PC-3 (cell line): Measurements from ENCODE around the gene TCFL5. TPM values are rescaled to one million over a fixed set of nuclear protein-coding genes. Genes with fewer than 3 reads are reported as not detected.

Experiments used
- ATAC-seq: fragments of 200-7000 bp; cut with Tn5 transposase; 2 replicates; pipeline ENCODE4 v1.9.1; 2020; ENCODE audit warnings: mild to moderate bottlenecking, moderate library complexity
- BruUV-seq: library from RNA; stranded (reverse); fragments of 400-500 nt; replicated peaks from 2 replicates; lab custom pipeline; 2021; lab: Mats Ljungman, UMichigan
- CTCF ChIA-PET: fragments of 300-600 bp; sonication (Branson Sonifier 250); formaldehyde crosslinking; loops from one replicate; lab custom pipeline; 2022; ENCODE audit warnings: antibody characterized with exemption; lab: Charles Lee
- POLR2A ChIA-PET: fragments of 300-600 bp; sonication (Branson Sonifier 250); formaldehyde crosslinking; loops from one replicate; lab custom pipeline; 2022; ENCODE audit warnings: antibody characterized with exemption; ENCODE audit not compliant: unreplicated experiment; lab: Charles Lee
- DNase-seq: peaks from one replicate; pipeline ENCODE4 v3.0.0-alpha.2; 2015
- H2AFZ ChIP-seq: fragments of 300-600 bp; sonication (generic); 2 replicates; pipeline ENCODE4 v1.6.0; 2016; ENCODE audit warnings: antibody characterized with exemption, low read length
- H3F3A ChIP-seq: fragments of 300-600 bp; sonication (generic); one replicate; pipeline ENCODE4 v1.6.0; 2017; ENCODE audit warnings: antibody characterized with exemption, low read length, control low read depth, mild to moderate bottlenecking; ENCODE audit not compliant: unreplicated experiment
- H3K27ac ChIP-seq: fragments of 300-600 bp; sonication (generic); 2 replicates; pipeline ENCODE4 v1.5.1; 2016; ENCODE audit warnings: mild to moderate bottlenecking, low read length
- H3K27me3 ChIP-seq: fragments of 300-600 bp; sonication (generic); 2 replicates; pipeline ENCODE4 v1.6.1; 2016; ENCODE audit warnings: low read length, mixed read lengths
- H3K36me3 ChIP-seq: fragments of 300-600 bp; sonication (generic); 2 replicates; pipeline ENCODE4 v1.6.1; 2016; ENCODE audit warnings: low read depth, mixed run types, low read length, mixed read lengths
- H3K4me1 ChIP-seq: fragments of 300-600 bp; sonication (generic); 2 replicates; pipeline ENCODE4 v1.5.1; 2016; ENCODE audit warnings: low read length; ENCODE audit not compliant: insufficient read depth
- H3K4me2 ChIP-seq: fragments of 300-600 bp; sonication (generic); 2 replicates; pipeline ENCODE4 v1.6.0; 2016; ENCODE audit warnings: low read length
- H3K4me3 ChIP-seq: fragments of 300-600 bp; sonication (generic); 2 replicates; pipeline ENCODE4 v1.5.1; 2016; ENCODE audit warnings: mild to moderate bottlenecking, low read length, mixed read lengths
- H3K79me2 ChIP-seq: fragments of 300-600 bp; sonication (generic); 2 replicates; pipeline ENCODE4 v1.6.1; 2017; ENCODE audit warnings: low read length, mixed read lengths
- H3K9ac ChIP-seq: fragments of 300-600 bp; sonication (generic); 2 replicates; pipeline ENCODE4 v1.6.0; 2016; ENCODE audit warnings: mild to moderate bottlenecking, low read length
- H3K9me2 ChIP-seq: fragments of 300-600 bp; sonication (generic); replicated peaks from 2 replicates; pipeline ENCODE4 v1.6.1; 2016; ENCODE audit warnings: mixed run types, low read length, mixed read lengths
- H3K9me3 ChIP-seq: fragments of 300-600 bp; sonication (generic); 2 replicates; pipeline ENCODE4 v1.6.1; 2016; ENCODE audit warnings: low read length, mixed read lengths
- H4K20me1 ChIP-seq: fragments of 300-600 bp; sonication (generic); 2 replicates; pipeline ENCODE4 v1.6.1; 2016; ENCODE audit warnings: low read length, mixed read lengths
- EZH2 ChIP-seq: fragments of 300-600 bp; sonication (generic); IDR thresholded peaks from one replicate; pipeline ENCODE4 v1.6.1; 2017; ENCODE audit warnings: antibody characterized with exemption, mild to moderate bottlenecking, low read length; ENCODE audit not compliant: unreplicated experiment
- EZH2phosphoT487 ChIP-seq: fragments of 300-600 bp; sonication (generic); IDR thresholded peaks from 2 replicates; pipeline ENCODE4 v1.6.1; 2018; ENCODE audit warnings: mild to moderate bottlenecking, antibody characterized with exemption, low read length, borderline replicate concordance
- intact Hi-C: fragments of 100-400 bp; cut with micrococcal nuclease; formaldehyde crosslinking; loops from 2 replicates; pipeline ENCODE4 v1.9.0; 2023
- total RNA-seq: library from RNA; depleted of rRNA; stranded (reverse); fragments of >200 nt; gene quantifications from 2 replicates; pipeline ENCODE4 v1.2.3, GENCODE V29; 2014
- TF ChIP-seq, protein P1 (sequence below): fragments of 300-600 bp; sonication (generic); conservative IDR thresholded peaks from 2 replicates; pipeline ENCODE4 v1.5.1; 2017; ENCODE audit warnings: antibody characterized with exemption, low read depth, mild to moderate bottlenecking, low read length

The TCFL5 gene
- total RNA-seq, 1 experiment from 2014 or later, result 15.8 TPM

DNA sequence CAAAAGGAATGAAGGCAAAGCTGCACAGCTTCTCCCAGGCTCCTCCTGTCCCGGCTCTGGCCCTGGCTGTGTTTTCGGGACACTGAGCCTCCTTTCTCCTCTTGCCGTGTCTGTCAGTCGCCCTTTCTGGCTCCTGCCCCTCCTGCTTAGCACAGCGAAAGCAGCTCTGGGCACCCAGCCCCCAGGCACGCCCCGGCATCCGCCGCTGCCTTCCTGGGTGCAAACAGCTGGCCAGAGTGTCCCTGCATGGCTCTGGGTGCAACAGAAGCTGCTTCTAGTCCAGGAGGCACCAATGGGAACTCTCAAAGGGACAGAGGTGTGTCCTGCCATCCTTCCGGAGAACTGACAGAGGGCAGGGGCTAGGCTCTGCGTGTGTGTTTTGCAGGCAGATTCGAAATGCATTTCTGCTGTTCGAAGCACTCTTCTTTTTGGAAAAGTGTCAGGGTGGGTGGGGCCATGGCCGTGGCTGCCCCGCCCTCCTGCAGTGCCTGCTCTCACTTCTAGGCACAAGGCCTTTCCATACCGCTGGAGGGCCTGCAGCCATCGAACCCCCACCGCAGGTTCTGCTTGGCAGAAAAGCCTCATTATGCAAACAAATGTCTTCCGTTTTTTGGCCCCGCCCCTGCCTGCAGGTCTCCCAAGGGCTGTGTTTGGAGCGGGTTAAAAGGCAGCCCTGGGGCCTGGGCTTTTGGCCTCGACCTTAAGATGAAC is 29.3 kb downstream of the TCFL5 start:
- Histone ChIP-seq H3K4me3 (peak overlapping the region; percentile 36), H3K4me2 (peak overlapping the region; percentile 72), H4K20me1 (no peaks in the 10 kb centered on the region), H3K27me3 (no peaks in the 10 kb centered on the region), H2AFZ (peak overlapping the region; percentile 65), H3K4me1 (peaks cover 27% of the 10 kb centered on the region), H3K9me3 (no peaks in the 10 kb centered on the region), H3K9me2 (no peaks in the 10 kb centered on the region), H3K27ac (no peak overlapping the region), H3K79me2 (no peaks in the 10 kb centered on the region), H3K9ac (no peak overlapping the region), H3F3A (no peaks in the 10 kb centered on the region), H3K36me3 (no peaks in the 10 kb centered on the region)
- ChIA-PET POLR2A (interaction anchor here (0.6 kb wide), 1 partner anchor 107 kb away, joined by 3 read pairs; no protein-coding TSS in a partner anchor), CTCF (interaction anchor here (1.8 kb wide), 1 partner anchor 10 kb away, joined by 8 read pairs; no protein-coding TSS in a partner anchor)
- no TSS peak for BruUV-seq
- peak; percentile 76 for DNase-seq
- TF ChIP-seq, protein P1, sequence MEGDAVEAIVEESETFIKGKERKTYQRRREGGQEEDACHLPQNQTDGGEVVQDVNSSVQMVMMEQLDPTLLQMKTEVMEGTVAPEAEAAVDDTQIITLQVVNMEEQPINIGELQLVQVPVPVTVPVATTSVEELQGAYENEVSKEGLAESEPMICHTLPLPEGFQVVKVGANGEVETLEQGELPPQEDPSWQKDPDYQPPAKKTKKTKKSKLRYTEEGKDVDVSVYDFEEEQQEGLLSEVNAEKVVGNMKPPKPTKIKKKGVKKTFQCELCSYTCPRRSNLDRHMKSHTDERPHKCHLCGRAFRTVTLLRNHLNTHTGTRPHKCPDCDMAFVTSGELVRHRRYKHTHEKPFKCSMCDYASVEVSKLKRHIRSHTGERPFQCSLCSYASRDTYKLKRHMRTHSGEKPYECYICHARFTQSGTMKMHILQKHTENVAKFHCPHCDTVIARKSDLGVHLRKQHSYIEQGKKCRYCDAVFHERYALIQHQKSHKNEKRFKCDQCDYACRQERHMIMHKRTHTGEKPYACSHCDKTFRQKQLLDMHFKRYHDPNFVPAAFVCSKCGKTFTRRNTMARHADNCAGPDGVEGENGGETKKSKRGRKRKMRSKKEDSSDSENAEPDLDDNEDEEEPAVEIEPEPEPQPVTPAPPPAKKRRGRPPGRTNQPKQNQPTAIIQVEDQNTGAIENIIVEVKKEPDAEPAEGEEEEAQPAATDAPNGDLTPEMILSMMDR, result no peak
- intact Hi-C loops, result no loop called here
- ATAC-seq, result peak; percentile 72

DNA sequence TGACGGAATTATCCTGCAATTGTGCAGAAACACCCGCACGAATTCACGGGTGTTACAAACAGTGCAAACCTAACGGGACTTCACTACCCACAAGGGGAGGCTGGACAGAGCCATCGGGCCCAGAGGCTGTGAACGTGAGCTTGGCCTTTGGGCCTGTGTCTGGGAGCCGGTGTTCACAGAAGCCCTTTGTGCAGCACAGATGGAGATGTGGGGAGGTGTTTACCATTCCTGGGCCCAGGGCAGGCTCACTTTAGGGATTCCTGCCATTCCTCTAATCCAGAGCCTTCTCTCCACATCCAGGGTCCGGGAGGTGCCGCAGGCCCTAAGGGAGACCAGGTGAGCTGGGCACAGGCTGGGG is 29.8 kb downstream of the TCFL5 start:
- H3K27ac ChIP-seq, result no peak overlapping the region
- no peak overlapping the region for H3K9ac ChIP-seq
- DNase-seq, result no peak
- peak; percentile 8 for ATAC-seq
- H2AFZ ChIP-seq, result peak overlapping the region; percentile 65; the same call in 1 of the 2 replicates
- no TSS peak for BruUV-seq
- no peaks in the 10 kb centered on the region for H3K9me2 ChIP-seq
- H3K36me3 ChIP-seq, result no peaks in the 10 kb centered on the region
- no peaks in the 10 kb centered on the region for H3K9me3 ChIP-seq
- ChIA-PET CTCF (interaction anchor here (1.8 kb wide), 1 partner anchor 9 kb away, joined by 8 read pairs; no protein-coding TSS in a partner anchor), POLR2A (interaction anchor here (0.6 kb wide), 1 partner anchor 108 kb away, joined by 3 read pairs; no protein-coding TSS in a partner anchor)
- no peaks in the 10 kb centered on the region for H3K79me2 ChIP-seq
- peak overlapping the region; percentile 36; the same call in 1 of the 2 replicates for H3K4me3 ChIP-seq
- no peaks in the 10 kb centered on the region for H3K27me3 ChIP-seq
- H4K20me1 ChIP-seq, result no peaks in the 10 kb centered on the region
- intact Hi-C loops, result no loop called here
- H3K4me1 ChIP-seq, result peaks cover 27% of the 10 kb centered on the region
- TF ChIP-seq, protein P1, result no peak
- TF ChIP-seq EZH2phosphoT487, result no peak
- TF ChIP-seq EZH2, result no peak
- H3F3A ChIP-seq, result no peaks in the 10 kb centered on the region
- H3K4me2 ChIP-seq, result peak overlapping the region; percentile 72

DNA sequence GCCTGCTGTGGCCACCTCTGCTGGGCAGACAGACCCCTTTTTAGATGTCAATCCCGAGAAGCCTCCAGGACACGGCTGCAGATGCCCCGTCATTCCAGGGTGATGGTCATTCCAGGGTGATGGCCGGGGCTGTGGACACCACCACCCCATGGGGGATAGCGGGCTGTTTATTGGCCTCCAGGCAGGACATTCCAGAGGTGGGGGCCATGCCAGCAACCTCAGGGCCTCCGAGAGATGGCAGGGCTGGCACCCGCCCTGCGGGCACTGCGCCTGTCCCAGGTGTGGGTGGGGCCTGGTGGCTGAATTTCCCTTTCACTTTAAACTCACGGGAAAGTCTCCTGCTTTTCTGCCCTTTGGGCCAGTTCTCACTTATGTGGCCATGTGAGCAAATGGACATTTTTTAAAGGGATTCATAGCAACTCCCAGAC is 30.2 kb downstream of the TCFL5 start:
- H3K27ac ChIP-seq, result no peak overlapping the region
- no peaks in the 10 kb centered on the region for H3F3A ChIP-seq
- TF ChIP-seq, protein P1, result no peak
- TF ChIP-seq EZH2phosphoT487 (no peak), EZH2 (no peak)
- ATAC-seq, result no peak
- no peak for DNase-seq
- H4K20me1 ChIP-seq, result no peaks in the 10 kb centered on the region
- no peaks in the 10 kb centered on the region for H3K27me3 ChIP-seq
- H3K4me2 ChIP-seq, result no peak overlapping the region
- ChIA-PET POLR2A (interaction anchor here (0.6 kb wide), 1 partner anchor 108 kb away, joined by 3 read pairs; no protein-coding TSS in a partner anchor), CTCF (no interaction called here)
- no peaks in the 10 kb centered on the region for H3K36me3 ChIP-seq
- H3K79me2 ChIP-seq, result no peaks in the 10 kb centered on the region
- H2AFZ ChIP-seq, result no peak overlapping the region
- H3K4me1 ChIP-seq, result peaks cover 25% of the 10 kb centered on the region
- no peak overlapping the region for H3K4me3 ChIP-seq
- H3K9ac ChIP-seq, result no peak overlapping the region
- intact Hi-C loops, result no loop called here
- no TSS peak for BruUV-seq
- H3K9me3 ChIP-seq, result no peaks in the 10 kb centered on the region
- no peaks in the 10 kb centered on the region for H3K9me2 ChIP-seq
